HG02943 (cell line): ENCODE measurements around the gene FSTL5.

Experiments used
- ATAC-seq: cut with Tn5 transposase; IDR thresholded peaks from one replicate; pipeline ENCODE4 v1.9.1; 2021; ENCODE audit warnings: mild to moderate bottlenecking, low read depth, moderate library complexity; ENCODE audit not compliant: unreplicated experiment

The FSTL5 gene

GRCh38 chr4:161881370-161881769 lies 282.4 kb downstream of the FSTL5 start:
- no peak for ATAC-seq

DNA sequence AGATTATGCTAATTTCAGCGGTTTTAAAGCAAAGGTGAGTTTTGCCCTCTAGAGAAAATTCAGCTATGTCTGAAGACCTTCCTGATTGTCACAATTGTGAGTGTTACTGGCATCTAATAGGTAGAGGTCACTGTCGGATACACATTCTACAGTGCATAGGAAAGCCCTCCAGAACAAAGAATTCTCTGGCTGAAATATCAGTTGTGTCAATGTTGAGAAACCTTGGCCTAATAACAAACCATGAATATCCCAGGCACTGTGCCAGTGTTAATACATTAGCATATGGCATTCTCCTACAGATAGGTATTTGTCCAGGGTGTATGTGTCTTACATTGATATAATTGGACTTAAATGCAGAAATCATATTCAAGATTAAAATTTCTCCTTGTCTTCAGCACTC lies 294.3 kb downstream of the FSTL5 start:
- no peak for ATAC-seq

- no peak for ATAC-seq
These were observed 307.0 kb downstream of the FSTL5 start for GRCh38 chr4:161856711-161857326.

DNA sequence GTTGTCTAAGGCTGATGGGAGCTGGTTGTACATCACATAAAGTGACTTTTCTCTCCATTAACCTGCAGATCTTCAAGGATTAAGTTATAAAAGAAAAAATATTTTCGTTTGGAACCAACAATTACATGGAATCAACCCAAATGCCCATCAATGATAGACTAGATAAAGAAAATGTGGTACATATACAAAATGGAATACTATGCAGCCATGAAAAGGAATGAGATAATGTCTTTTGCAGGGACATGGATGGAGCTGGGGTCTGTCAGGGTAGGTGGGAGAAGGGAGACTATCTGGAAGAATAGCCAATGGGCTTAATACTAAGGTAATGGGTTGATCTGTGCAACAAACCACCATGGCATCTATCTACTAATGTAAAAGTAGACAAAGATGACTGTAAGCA lies 313.2 kb downstream of the FSTL5 start:
- no peak for ATAC-seq

- ATAC-seq = no peak
These were observed 322.0 kb downstream of the FSTL5 start for GRCh38 chr4:161841759-161842158.

DNA sequence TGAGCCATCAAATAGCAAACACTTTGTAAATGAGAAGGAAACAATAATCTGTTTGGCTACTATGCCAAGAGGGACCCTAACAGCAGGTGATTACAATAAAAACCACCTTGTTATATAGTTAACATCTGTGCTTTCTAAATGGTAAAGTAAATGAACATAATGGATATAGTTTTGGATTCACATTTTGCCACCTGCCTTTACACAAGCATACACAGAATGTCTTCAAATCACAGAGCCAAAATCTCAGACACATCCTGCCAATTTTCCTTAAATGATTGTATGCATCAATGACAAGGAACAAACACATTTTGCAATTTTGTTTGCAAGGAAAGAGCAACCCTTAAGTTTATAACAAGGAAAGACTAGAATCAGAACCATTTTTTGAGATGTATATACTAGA lies 334.2 kb downstream of the FSTL5 start:
- ATAC-seq = no peak

GRCh38 chr4:161828061-161828460 lies 335.7 kb downstream of the FSTL5 start:
- ATAC-seq = no peak

DNA sequence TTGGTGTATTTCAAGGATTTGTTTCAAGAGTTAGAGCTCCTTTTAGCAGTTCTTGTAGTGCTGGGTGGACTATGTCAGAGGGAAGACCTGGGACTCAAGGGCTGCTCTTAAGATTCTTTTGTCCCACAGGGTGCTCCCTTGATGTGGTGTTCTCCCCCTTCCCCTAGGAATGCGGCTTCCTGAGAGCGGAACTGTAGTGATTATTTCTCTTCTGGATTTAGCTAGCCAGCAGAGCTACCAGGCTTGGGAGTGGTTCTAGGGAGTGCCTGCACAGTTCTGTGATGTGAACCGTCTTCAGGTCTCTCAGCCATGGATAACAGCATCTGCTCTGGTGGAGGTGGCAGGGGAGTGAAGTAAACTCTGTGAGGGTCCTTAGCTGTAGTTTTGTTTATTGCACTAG lies 336.8 kb downstream of the FSTL5 start:
- no peak for ATAC-seq

DNA sequence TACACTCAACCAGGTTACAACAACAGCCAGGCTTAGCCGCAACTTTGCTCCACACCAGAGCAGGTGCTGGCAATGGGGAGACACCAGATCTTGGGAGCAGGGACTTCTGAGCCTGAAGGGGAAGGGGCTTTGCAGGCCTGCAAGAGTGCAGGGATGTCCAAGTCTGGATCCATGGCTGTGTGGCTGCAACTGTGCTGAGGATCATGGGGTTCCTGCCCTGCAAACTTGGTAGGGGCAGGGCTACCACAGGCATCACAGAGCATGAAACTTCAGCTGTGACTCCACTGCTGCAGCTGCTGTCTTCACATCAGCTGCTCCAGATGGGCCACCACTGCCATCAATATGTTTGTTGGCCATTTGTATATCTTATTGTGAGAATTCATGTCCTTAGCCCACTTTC lies 340.4 kb downstream of the FSTL5 start:
- no peak for ATAC-seq

DNA sequence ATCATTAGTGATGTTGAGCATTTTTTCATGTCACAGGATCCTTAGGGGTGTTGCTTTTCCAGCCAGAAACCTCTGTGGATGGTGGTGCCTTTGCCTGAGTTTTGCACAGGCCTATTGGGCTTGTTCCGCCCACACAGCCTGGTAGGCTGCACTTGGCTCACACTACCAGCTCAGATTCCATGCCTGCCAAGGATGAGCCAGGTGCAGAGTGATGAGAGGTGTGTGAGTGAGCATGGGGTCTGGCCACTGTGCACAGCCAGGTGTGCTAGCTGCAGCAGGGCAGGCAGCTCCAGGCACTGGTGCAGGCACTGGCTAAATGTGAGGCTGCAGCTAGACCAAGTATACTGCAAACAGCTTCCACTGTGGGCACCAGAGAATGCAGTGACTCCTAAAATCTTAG lies 341.6 kb downstream of the FSTL5 start:
- ATAC-seq = no peak

GRCh38 chr4:161817914-161818313 lies 345.9 kb downstream of the FSTL5 start:
- ATAC-seq = no peak

DNA sequence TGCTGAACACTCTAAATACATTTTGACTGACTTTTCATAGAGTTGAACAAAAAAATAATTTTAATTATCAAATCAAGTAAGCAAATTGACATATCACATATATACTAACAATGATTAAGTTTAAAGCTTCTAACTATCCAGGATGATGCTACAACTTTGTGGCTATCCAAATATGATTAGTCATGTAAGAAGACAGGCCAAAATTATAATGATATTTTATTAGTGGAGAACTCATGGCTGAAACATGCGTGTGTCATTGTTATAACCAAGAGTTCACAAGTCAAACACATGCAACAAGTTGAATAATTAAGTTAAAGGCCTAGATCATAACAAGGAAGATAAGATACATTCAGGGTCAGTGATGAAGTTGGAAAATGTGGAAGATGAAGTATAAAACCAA lies 346.8 kb downstream of the FSTL5 start:
- ATAC-seq = no peak

DNA sequence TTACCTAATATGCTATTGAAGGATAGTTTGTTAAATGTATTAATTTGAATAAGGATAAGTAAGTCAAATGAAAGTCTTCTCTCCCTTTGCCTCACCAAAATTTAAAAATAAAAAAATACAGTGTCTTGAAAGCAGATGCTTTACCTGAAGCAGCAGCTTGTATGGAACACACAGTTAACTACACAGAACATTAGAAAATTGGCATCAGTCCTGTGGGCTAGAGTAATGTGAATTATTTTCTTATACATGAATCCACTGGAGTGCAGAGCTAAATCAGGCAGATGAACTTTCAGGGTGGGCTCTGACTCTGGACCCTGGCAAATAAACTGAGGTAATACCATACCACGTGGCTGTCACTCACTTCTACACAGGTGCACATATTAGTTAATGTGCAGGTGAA lies 348.0 kb downstream of the FSTL5 start:
- ATAC-seq = no peak

GRCh38 chr4:161813889-161814288 lies 349.9 kb downstream of the FSTL5 start:
- ATAC-seq = no peak

- no peak for ATAC-seq
These were observed 350.4 kb downstream of the FSTL5 start for GRCh38 chr4:161813389-161813788.

DNA sequence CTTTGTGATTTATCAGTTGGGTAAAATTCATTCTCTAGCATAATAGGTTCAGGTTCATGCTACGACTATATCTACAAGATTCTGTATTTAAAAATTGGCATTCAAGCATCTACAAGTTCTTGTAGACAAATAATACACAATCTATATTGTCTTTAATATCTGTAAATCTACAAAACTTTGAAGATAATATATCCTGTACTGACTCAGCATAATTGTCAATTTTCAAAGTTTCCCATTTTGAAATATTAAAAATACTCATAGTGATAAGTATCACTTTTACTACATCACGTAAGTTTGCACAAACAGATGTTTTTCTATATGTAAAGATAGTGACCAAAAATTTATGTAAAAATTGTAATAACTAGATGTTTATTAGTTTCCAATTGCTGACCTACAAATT lies 360.6 kb downstream of the FSTL5 start:
- ATAC-seq = no peak

DNA sequence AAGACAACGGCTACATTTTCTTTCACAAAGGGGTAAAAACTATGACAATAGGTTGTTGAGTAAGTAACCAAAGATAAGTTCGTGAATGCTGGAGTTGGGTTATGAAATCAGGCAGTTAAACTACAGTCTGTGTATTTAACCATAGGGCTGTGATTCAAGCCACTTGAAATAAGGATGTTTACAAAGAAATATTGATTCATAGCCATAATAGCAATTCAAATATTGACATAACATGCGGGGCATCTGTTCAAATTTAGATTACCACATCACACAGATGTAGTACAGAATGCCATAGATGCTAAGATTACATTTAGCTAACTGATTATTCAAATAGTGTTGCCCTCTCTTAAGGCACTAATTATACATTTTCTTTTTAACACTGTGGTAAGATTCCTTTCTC lies 364.1 kb downstream of the FSTL5 start:
- ATAC-seq = no peak

- no peak for ATAC-seq
These were observed 370.8 kb downstream of the FSTL5 start for GRCh38 chr4:161792991-161793390.

GRCh38 chr4:161791796-161792556 lies 371.8 kb downstream of the FSTL5 start:
- ATAC-seq = no peak

GRCh38 chr4:161767116-161767515 lies 396.7 kb downstream of the FSTL5 start:
- ATAC-seq = no peak

- ATAC-seq = no peak
These were observed 401.0 kb downstream of the FSTL5 start for GRCh38 chr4:161762796-161763195.

GRCh38 chr4:161760008-161760407 lies 403.8 kb downstream of the FSTL5 start:
- no peak for ATAC-seq
